GM18909 (cell line): Measurements from ENCODE around the gene SAV1.
A peak's percentile ranks its signal among the peaks of the same experiment; 100 is the strongest.
"Not testable (repeated sequence)": the region's sequence is repeated elsewhere in the genome, so short reads cannot be mapped to it uniquely, and the experiment has no call there.

Source experiments
- ATAC-seq: cut with Tn5 transposase; IDR thresholded peaks from one replicate; pipeline ENCODE4 v1.9.1; 2021; ENCODE audit warnings: mild to moderate bottlenecking; ENCODE audit not compliant: unreplicated experiment, poor library complexity

The SAV1 gene

GRCh38 chr14:50667996-50668825, at the start of gene SAV1:
Gene SAV1, minus strand, starts transcription at chr14:50668306. Its CDS starts 339 bp downstream, at chr14:50667967.
- peak; percentile 60 for ATAC-seq

- ATAC-seq = no peak
Observed at GRCh38 chr14:50717811-50718210, 49.7 kb upstream of the SAV1 start.

- ATAC-seq = peak; percentile 61
Observed at GRCh38 chr14:50714450-50715073, 46.5 kb upstream of the SAV1 start.

GRCh38 chr14:50711043-50711442, 42.9 kb upstream of the SAV1 start:
- no peak for ATAC-seq

GRCh38 chr14:50705026-50705593, 37.0 kb upstream of the SAV1 start:
- ATAC-seq = no peak

- no peak for ATAC-seq
Observed at GRCh38 chr14:50704454-50705010, 36.4 kb upstream of the SAV1 start.

- ATAC-seq = no peak
Observed at GRCh38 chr14:50697659-50698290, 29.7 kb upstream of the SAV1 start.

GRCh38 chr14:50694260-50694659, 26.2 kb upstream of the SAV1 start:
- not testable (repeated sequence) for ATAC-seq

GRCh38 chr14:50688875-50689274, 20.8 kb upstream of the SAV1 start:
- ATAC-seq = no peak

- no peak for ATAC-seq
Observed at GRCh38 chr14:50679674-50680073, 11.6 kb upstream of the SAV1 start.

- ATAC-seq = no peak
Observed at GRCh38 chr14:50678163-50678562, 10.1 kb upstream of the SAV1 start.

GRCh38 chr14:50677527-50678063, 9.5 kb upstream of the SAV1 start:
- ATAC-seq = peak; percentile 48

- ATAC-seq = peak; percentile 40
Observed at GRCh38 chr14:50676814-50677516, 8.9 kb upstream of the SAV1 start.

- no peak for ATAC-seq
Observed at GRCh38 chr14:50675597-50675996, 7.5 kb upstream of the SAV1 start.

GRCh38 chr14:50670866-50671256, 2.8 kb upstream of the SAV1 start:
- no peak for ATAC-seq

- no peak for ATAC-seq
Observed at GRCh38 chr14:50670196-50670865, 2.2 kb upstream of the SAV1 start.

- ATAC-seq = no peak
Observed at GRCh38 chr14:50669441-50669986, 1.4 kb upstream of the SAV1 start.

GRCh38 chr14:50668826-50669143, 679 bp upstream of the SAV1 start:
- ATAC-seq = no peak

GRCh38 chr14:50667684-50667995, 466 bp downstream of the SAV1 start:
- ATAC-seq = peak; percentile 61
